Liver (tissue), 9 donors: ENCODE data around the gene MLH1. TPM values are rescaled to one million over a fixed set of nuclear protein-coding genes. Genes with fewer than 3 reads are reported as not detected.
A peak's percentile ranks its signal among the peaks of the same experiment; 100 is the strongest.
"Not testable (repeated sequence)": the region's sequence is repeated elsewhere in the genome, so short reads cannot be mapped to it uniquely, and the experiment has no call there.

ENCODE experiments used
- DNase-seq: peaks from one replicate; pipeline ENCODE4 v3.0.0-alpha.2; 2017; ENCODE audit warnings: low spot score
- H3K27ac ChIP-seq, 2 donors: one replicate each; pipeline ENCODE4 v1.7.0; 2013; ENCODE audit warnings: inconsistent platforms in 2 of 2, low read length in 2 of 2, control low read depth in 1 of 2, low read depth in 1 of 2, mild to moderate bottlenecking in 1 of 2
- H3K27me3 ChIP-seq, 4 donors: one replicate each; pipeline versions ENCODE4 v1.6.1 to v1.7.0; 2013; ENCODE audit warnings: low read length in 3 of 4, inconsistent platforms in 1 of 4, mild to moderate bottlenecking in 1 of 4, moderate library complexity in 1 of 4; ENCODE audit not compliant: control insufficient read depth in 4 of 4, insufficient read depth in 4 of 4
- H3K36me3 ChIP-seq, 4 donors: one replicate each; pipeline versions ENCODE4 v1.6.1 to v1.7.0; 2013; ENCODE audit warnings: low read length in 3 of 4, mild to moderate bottlenecking in 3 of 4, low read depth in 1 of 4, moderate library complexity in 1 of 4; ENCODE audit not compliant: control insufficient read depth in 4 of 4, insufficient read depth in 3 of 4
- H3K4me1 ChIP-seq, 4 donors: one replicate each; pipeline versions ENCODE4 v1.6.1 to v1.7.0; 2013; ENCODE audit warnings: low read length in 3 of 4, mild to moderate bottlenecking in 3 of 4, moderate library complexity in 1 of 4; ENCODE audit not compliant: control insufficient read depth in 4 of 4, insufficient read depth in 4 of 4
- H3K4me3 ChIP-seq, 3 donors: one replicate each; pipeline versions ENCODE4 v1.6.1 to v1.7.0; 2013; ENCODE audit warnings: low read length in 3 of 3, control low read depth in 1 of 3, low read depth in 1 of 3, mild to moderate bottlenecking in 1 of 3
- H3K9ac ChIP-seq, 2 donors: one replicate each; pipeline ENCODE4 v1.7.0; 2013; ENCODE audit warnings: low read length in 2 of 2, mild to moderate bottlenecking in 2 of 2, moderate library complexity in 2 of 2, control low read depth in 1 of 2, low read depth in 1 of 2
- H3K9me3 ChIP-seq, 4 donors: one replicate each; pipeline versions ENCODE4 v1.6.1 to v1.7.0; 2013; ENCODE audit warnings: low read length in 3 of 4; ENCODE audit not compliant: control insufficient read depth in 4 of 4
- EGR1 ChIP-seq, 2 donors: IDR thresholded peaks; 2 replicates each; pipeline ENCODE4 v1.6.1; 2016 to 2018; ENCODE audit warnings: antibody characterized with exemption in 2 of 2, low read depth in 2 of 2
- FOXA1 ChIP-seq: IDR thresholded peaks from 2 replicates; pipeline ENCODE4 v1.6.1; 2016; ENCODE audit warnings: antibody characterized with exemption
- FOXA2 ChIP-seq: IDR thresholded peaks from 2 replicates; pipeline ENCODE4 v1.6.1; 2016; ENCODE audit warnings: antibody characterized with exemption
- GABPA ChIP-seq, 2 donors: IDR thresholded peaks in 1 of 2; conservative IDR thresholded peaks in 1 of 2; 2 replicates each; pipeline ENCODE4 v1.6.1; 2016; ENCODE audit warnings: antibody characterized with exemption in 2 of 2, mild to moderate bottlenecking in 1 of 2, moderate library complexity in 1 of 2
- HNF4G ChIP-seq: IDR thresholded peaks from 2 replicates; pipeline ENCODE4 v1.6.1; 2016; ENCODE audit warnings: antibody characterized with exemption
- JUND ChIP-seq, 2 donors: IDR thresholded peaks; 2 replicates each; pipeline ENCODE4 v1.6.1; 2016; ENCODE audit warnings: antibody characterized with exemption in 2 of 2
- NR2F2 ChIP-seq: IDR thresholded peaks from 2 replicates; pipeline ENCODE4 v1.6.1; 2016; ENCODE audit warnings: antibody characterized with exemption
- RAD21 ChIP-seq, 2 donors: IDR thresholded peaks; 2 replicates each; pipeline ENCODE4 v1.6.1; 2016; ENCODE audit warnings: antibody characterized with exemption in 2 of 2, mild to moderate bottlenecking in 2 of 2
- RXRA ChIP-seq, 2 donors: IDR thresholded peaks; 2 replicates each; pipeline ENCODE4 v1.6.1; 2017 to 2018; ENCODE audit warnings: antibody characterized with exemption in 2 of 2, mild to moderate bottlenecking in 1 of 2
- SP1 ChIP-seq: IDR thresholded peaks from 2 replicates; pipeline ENCODE4 v1.6.1; 2018; ENCODE audit warnings: antibody characterized with exemption, mild to moderate bottlenecking
- TAF1 ChIP-seq: conservative IDR thresholded peaks from 2 replicates; pipeline ENCODE4 v1.6.1; 2016; ENCODE audit warnings: antibody characterized with exemption, mild to moderate bottlenecking
- YY1 ChIP-seq: IDR thresholded peaks from 2 replicates; pipeline ENCODE4 v1.6.1; 2016; ENCODE audit warnings: antibody characterized with exemption, mild to moderate bottlenecking
- WGBS: extraction: QIAGEN DNeasy Blood & Tissue Kit; methylation state at CpG from one replicate; pipeline ENCODE4 v1.1.7; 2013; 5-methylcytosine and 5-hydroxymethylcytosine counted together
- polyA plus RNA-seq, 2 donors: library from polyadenylated mRNA; stranded (reverse) in 1 of 2; unstranded in 1 of 2; fragments of 200-250 nt in 1 of 2; fragments of >200 nt in 1 of 2; fragmentation: Nextera tagmentation in 1 of 2; extraction: Ambion mirVana in 1 of 2; gene quantifications; one replicate each; pipeline versions ENCODE4 v1.2.1 to v1.2.3, GENCODE V29; 2013 to 2015
- total RNA-seq, 2 donors: library from RNA; depleted of rRNA; stranded (reverse); fragments of >200 nt; gene quantifications; one replicate each; pipeline ENCODE4 v1.2.3, GENCODE V29; 2014
- TF ChIP-seq, protein P1 (sequence below): IDR thresholded peaks from 2 replicates; pipeline ENCODE4 v1.6.1; 2016; ENCODE audit warnings: antibody characterized with exemption
- TF ChIP-seq, protein P2 (sequence below): IDR thresholded peaks from 2 replicates; pipeline ENCODE4 v1.6.1; 2016; ENCODE audit warnings: antibody characterized with exemption, mild to moderate bottlenecking
- TF ChIP-seq, protein P3 (sequence below): fragments of 150-350 bp; IDR thresholded peaks from 2 replicates; pipeline ENCODE4 v1.5.1; 2017; ENCODE audit warnings: improper control_type of control experiment, low read depth, low read length; ENCODE audit not compliant: missing input control
- TF ChIP-seq, protein P4 (sequence below): IDR thresholded peaks from 2 replicates; pipeline ENCODE4 v1.6.1; 2016; ENCODE audit warnings: antibody characterized with exemption
- donor health status: healthy.
- donor health status: healthy.
- donor health status: healthy.
- donor health status: healthy.
- donor health status: healthy.

Gene MLH1
- total and polyA plus RNA-seq, 4 donors, result 9.4 to 34.2 (median 22.5) TPM

DNA sequence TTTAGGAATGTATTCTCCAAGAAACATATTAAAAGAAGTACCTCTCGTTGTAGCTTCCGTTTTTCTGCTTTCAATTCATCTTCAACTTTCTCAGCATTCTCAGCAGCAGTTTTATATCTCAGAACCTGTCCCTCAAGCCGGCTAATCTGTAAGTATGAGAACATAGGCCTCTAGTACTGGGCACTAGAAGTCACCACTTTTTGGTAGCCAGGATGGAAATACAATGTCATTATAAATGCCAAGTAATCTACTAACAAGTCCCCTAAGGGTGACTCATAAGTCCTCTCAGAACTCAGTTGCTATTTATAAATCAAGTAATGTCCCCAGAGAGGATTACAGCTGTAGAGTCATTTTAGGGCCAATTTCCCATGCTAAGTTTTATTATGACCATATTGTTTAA is 61.1 kb downstream of the MLH1 start:
- Histone ChIP-seq H3K4me1 (peaks cover 2 to 14% (median 7%) of the 10 kb centered on the region in 4 donors), H3K9me3 (no peaks in the 10 kb centered on the region), H3K36me3 (peaks cover 13 to 51% (median 33%) of the 10 kb centered on the region in 4 donors), H3K27ac (peak overlapping the region; percentile 3 to 9), H3K27me3 (no peaks in the 10 kb centered on the region), H3K9ac (no peak overlapping the region), H3K4me3 (no peak overlapping the region)
- TF ChIP-seq JUND (IDR thresholded peaks at IDR 0.05) (peak; percentile 67 to 72), HNF4G (no peak)
- WGBS, result 83% methylated on average over 3 of the region's 3 CpGs
- no peak for DNase-seq

DNA sequence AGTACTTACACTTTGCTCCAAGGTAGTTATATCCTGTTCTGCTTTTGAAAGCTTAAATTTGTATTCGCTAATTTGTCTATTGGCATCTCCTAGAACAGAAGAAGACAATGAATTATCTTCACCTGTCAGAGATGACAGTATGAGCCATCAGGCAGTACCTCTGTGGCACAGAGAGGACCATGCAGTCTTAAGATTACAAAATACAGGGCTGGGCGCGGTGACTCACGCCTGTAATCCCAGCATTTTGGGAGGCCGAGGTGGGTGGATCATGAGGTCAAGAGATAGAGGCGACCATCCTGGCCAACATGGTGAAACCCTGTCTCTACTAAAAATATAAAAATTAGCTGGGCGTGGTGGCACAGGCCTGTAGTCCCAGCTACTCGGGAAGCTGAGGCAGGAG is 61.8 kb downstream of the MLH1 start:
- H3K27me3 ChIP-seq, H3K9ac ChIP-seq, H3K9me3 ChIP-seq, H3K4me3 ChIP-seq, DNase-seq: not testable (repeated sequence)
- Histone ChIP-seq H3K27ac (peak overlapping the region in 1 of 2 donors; percentile 16), H3K4me1 (peaks cover 2 to 14% (median 7%) of the 10 kb centered on the region in 4 donors), H3K36me3 (peaks cover 13 to 44% (median 29%) of the 10 kb centered on the region in 4 donors)
- 95% methylated on average over 8 of the region's 8 CpGs for WGBS

DNA sequence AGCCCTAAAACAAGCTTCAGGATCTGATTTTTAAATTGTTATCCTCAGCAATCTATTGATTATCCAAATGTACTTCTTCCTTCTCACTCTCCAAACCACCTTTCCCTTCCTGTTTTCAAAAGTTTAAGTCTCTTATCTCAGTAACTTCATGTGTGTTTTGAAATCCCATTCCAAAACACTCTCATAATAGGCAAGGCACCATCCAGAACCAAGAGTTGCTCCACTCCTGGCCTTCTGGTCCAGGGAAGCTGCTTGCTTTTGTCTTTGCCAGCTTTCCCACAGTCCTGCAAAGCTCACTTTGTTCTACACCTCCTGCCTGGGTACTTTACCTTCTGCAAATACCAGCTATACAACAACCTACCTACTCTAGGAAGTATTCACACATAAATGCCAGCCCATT is 63.5 kb downstream of the MLH1 start:
- no peak for DNase-seq
- Histone ChIP-seq H3K9ac (no peak overlapping the region), H3K9me3 (no peaks in the 10 kb centered on the region), H3K4me3 (no peak overlapping the region), H3K27ac (no peak overlapping the region), H3K36me3 (peaks cover 11 to 32% (median 26%) of the 10 kb centered on the region in 4 donors), H3K4me1 (peaks cover 2 to 14% (median 7%) of the 10 kb centered on the region in 4 donors), H3K27me3 (no peaks in the 10 kb centered on the region)
- TF ChIP-seq EGR1 (IDR thresholded peaks at IDR 0.05; ENCODE audit: low read depth in 2 of 2) (no peak), NR2F2 (no peak), YY1 (no peak), GABPA (IDR thresholded peaks at IDR 0.05 in 1 of 2, conservative IDR thresholded peaks at IDR 0.05 in 1 of 2) (no peak), HNF4G (no peak), TAF1 (no peak)

DNA sequence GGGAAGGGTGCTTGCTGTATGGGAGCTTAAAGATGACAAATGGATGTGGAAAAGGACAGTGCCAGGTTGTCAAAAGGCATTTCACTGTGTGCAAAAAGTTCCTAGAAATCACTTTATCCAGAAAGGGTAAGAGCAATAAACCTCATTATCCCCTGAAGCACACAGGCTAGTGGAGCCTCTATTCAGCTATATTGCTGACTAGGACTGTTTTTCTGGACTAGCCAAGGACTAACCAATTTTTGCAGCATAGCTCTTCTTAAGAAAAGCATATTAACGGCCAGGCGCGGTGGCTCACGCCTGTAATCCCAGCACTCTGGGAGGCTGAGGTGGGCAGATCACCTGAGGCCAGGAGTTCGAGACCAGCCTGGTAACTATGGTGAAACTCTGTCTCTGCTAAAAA is 64.8 kb downstream of the MLH1 start:
- Histone ChIP-seq H3K4me3 (no peak overlapping the region), H3K27me3 (no peaks in the 10 kb centered on the region), H3K27ac (no peak overlapping the region), H3K36me3 (peaks cover 11 to 37% (median 30%) of the 10 kb centered on the region in 4 donors), H3K9ac (no peak overlapping the region), H3K4me1 (peaks cover 0 to 8% (median 5%) of the 10 kb centered on the region in 4 donors), H3K9me3 (no peaks in the 10 kb centered on the region)
- no peak for DNase-seq
- TF ChIP-seq RXRA (IDR thresholded peaks at IDR 0.05) (no peak), FOXA2 (no peak), RAD21 (IDR thresholded peaks at IDR 0.05) (no peak), GABPA (IDR thresholded peaks at IDR 0.05 in 1 of 2, conservative IDR thresholded peaks at IDR 0.05 in 1 of 2) (no peak), NR2F2 (no peak), SP1 (no peak), FOXA1 (no peak), HNF4G (no peak), YY1 (no peak), JUND (IDR thresholded peaks at IDR 0.05) (no peak)
- TF ChIP-seq, protein P1, sequence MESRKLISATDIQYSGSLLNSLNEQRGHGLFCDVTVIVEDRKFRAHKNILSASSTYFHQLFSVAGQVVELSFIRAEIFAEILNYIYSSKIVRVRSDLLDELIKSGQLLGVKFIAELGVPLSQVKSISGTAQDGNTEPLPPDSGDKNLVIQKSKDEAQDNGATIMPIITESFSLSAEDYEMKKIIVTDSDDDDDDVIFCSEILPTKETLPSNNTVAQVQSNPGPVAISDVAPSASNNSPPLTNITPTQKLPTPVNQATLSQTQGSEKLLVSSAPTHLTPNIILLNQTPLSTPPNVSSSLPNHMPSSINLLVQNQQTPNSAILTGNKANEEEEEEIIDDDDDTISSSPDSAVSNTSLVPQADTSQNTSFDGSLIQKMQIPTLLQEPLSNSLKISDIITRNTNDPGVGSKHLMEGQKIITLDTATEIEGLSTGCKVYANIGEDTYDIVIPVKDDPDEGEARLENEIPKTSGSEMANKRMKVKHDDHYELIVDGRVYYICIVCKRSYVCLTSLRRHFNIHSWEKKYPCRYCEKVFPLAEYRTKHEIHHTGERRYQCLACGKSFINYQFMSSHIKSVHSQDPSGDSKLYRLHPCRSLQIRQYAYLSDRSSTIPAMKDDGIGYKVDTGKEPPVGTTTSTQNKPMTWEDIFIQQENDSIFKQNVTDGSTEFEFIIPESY, result no peak
- TF ChIP-seq, protein P2, sequence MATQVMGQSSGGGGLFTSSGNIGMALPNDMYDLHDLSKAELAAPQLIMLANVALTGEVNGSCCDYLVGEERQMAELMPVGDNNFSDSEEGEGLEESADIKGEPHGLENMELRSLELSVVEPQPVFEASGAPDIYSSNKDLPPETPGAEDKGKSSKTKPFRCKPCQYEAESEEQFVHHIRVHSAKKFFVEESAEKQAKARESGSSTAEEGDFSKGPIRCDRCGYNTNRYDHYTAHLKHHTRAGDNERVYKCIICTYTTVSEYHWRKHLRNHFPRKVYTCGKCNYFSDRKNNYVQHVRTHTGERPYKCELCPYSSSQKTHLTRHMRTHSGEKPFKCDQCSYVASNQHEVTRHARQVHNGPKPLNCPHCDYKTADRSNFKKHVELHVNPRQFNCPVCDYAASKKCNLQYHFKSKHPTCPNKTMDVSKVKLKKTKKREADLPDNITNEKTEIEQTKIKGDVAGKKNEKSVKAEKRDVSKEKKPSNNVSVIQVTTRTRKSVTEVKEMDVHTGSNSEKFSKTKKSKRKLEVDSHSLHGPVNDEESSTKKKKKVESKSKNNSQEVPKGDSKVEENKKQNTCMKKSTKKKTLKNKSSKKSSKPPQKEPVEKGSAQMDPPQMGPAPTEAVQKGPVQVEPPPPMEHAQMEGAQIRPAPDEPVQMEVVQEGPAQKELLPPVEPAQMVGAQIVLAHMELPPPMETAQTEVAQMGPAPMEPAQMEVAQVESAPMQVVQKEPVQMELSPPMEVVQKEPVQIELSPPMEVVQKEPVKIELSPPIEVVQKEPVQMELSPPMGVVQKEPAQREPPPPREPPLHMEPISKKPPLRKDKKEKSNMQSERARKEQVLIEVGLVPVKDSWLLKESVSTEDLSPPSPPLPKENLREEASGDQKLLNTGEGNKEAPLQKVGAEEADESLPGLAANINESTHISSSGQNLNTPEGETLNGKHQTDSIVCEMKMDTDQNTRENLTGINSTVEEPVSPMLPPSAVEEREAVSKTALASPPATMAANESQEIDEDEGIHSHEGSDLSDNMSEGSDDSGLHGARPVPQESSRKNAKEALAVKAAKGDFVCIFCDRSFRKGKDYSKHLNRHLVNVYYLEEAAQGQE, result no peak
- TF ChIP-seq, protein P3, sequence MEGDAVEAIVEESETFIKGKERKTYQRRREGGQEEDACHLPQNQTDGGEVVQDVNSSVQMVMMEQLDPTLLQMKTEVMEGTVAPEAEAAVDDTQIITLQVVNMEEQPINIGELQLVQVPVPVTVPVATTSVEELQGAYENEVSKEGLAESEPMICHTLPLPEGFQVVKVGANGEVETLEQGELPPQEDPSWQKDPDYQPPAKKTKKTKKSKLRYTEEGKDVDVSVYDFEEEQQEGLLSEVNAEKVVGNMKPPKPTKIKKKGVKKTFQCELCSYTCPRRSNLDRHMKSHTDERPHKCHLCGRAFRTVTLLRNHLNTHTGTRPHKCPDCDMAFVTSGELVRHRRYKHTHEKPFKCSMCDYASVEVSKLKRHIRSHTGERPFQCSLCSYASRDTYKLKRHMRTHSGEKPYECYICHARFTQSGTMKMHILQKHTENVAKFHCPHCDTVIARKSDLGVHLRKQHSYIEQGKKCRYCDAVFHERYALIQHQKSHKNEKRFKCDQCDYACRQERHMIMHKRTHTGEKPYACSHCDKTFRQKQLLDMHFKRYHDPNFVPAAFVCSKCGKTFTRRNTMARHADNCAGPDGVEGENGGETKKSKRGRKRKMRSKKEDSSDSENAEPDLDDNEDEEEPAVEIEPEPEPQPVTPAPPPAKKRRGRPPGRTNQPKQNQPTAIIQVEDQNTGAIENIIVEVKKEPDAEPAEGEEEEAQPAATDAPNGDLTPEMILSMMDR, result no peak
- TF ChIP-seq, protein P4, sequence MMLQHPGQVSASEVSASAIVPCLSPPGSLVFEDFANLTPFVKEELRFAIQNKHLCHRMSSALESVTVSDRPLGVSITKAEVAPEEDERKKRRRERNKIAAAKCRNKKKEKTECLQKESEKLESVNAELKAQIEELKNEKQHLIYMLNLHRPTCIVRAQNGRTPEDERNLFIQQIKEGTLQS, result no peak
- WGBS, result 96% methylated on average over 5 of the region's 5 CpGs
